HG03280 (cell line): ENCODE data around the gene RNU5B-1.

ENCODE experiments used
- ATAC-seq: cut with Tn5 transposase; IDR thresholded peaks from one replicate; pipeline ENCODE4 v1.9.1; 2021; ENCODE audit warnings: mild to moderate bottlenecking, moderate library complexity; ENCODE audit not compliant: unreplicated experiment

Gene RNU5B-1

GRCh38 chr15:65327651-65328393, 23.3 kb downstream of the RNU5B-1 start:
- ATAC-seq = no peak

- ATAC-seq = no peak
These were observed 24.2 kb downstream of the RNU5B-1 start for GRCh38 chr15:65328506-65329287.

- ATAC-seq = no peak
These were observed 25.0 kb downstream of the RNU5B-1 start for GRCh38 chr15:65329288-65329983.

- ATAC-seq = no peak
These were observed 25.7 kb downstream of the RNU5B-1 start for GRCh38 chr15:65329984-65330735.

GRCh38 chr15:65330934-65331645, 26.6 kb downstream of the RNU5B-1 start:
- no peak for ATAC-seq

GRCh38 chr15:65331811-65332210, 27.3 kb downstream of the RNU5B-1 start:
- ATAC-seq = no peak

GRCh38 chr15:65332391-65333147, 28.1 kb downstream of the RNU5B-1 start:
- ATAC-seq = no peak

GRCh38 chr15:65333148-65333820, 28.8 kb downstream of the RNU5B-1 start:
- no peak for ATAC-seq

- ATAC-seq = no peak
These were observed 29.4 kb downstream of the RNU5B-1 start for GRCh38 chr15:65333856-65334255.

GRCh38 chr15:65334586-65335231, 30.2 kb downstream of the RNU5B-1 start:
- ATAC-seq = no peak

GRCh38 chr15:65335278-65336055, 31.0 kb downstream of the RNU5B-1 start:
- ATAC-seq = no peak

- no peak for ATAC-seq
These were observed 32.3 kb downstream of the RNU5B-1 start for GRCh38 chr15:65336493-65337435.

GRCh38 chr15:65337436-65338070, 33.1 kb downstream of the RNU5B-1 start:
- no peak for ATAC-seq

- no peak for ATAC-seq
These were observed 33.9 kb downstream of the RNU5B-1 start for GRCh38 chr15:65338366-65338765.

GRCh38 chr15:65338823-65339222, 34.3 kb downstream of the RNU5B-1 start:
- ATAC-seq = no peak

GRCh38 chr15:65339416-65339815, 34.9 kb downstream of the RNU5B-1 start:
- no peak for ATAC-seq
